ENCODE data around the gene ZNF530. TPM values are rescaled to one million over a fixed set of nuclear protein-coding genes. Genes with fewer than 3 reads are reported as not detected.
A peak's percentile ranks its signal among the peaks of the same experiment; 100 is the strongest.

ZNF530 gene
- total and polyA plus RNA-seq, 9 of the 15 experiments (the other 6 are each of a cell fraction or from before 2014, with no cell fraction given) = 0.28 to 5.9 (median 4.0) TPM

DNA sequence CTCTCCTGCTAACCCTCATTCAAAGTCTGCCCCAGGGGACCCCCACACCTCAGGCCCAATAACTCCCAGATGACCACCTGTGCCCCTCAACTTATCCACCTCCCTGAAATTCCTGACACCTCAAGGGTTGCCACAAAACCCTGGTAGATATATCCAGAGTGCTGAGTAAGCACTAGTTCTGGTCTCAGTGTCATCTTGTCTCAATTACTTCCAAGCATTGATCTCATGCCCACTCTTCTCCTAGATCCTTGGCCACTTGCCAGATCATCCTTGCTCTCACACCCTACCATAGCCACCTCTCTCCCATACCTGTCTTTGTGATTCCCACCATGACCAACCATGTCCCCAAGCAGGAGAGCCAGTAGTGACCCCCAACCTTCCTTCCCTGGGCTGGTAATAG lies 23.0 kb upstream of the ZNF530 start:
- no TSS peak for BruUV-seq (replicated peaks)
- H3K9me1 ChIP-seq (ENCODE audit: control insufficient read depth, insufficient read depth, low read length) = no peaks in the 10 kb centered on the region
- in situ Hi-C loops (cut with MboI) = no loop called here
- no peak overlapping the region for H3K4me2 ChIP-seq (ENCODE audit: insufficient read depth, low read length)
- TF ChIP-seq MCM5 (IDR thresholded peaks at IDR 0.05; ENCODE audit: low read depth) (no peak), TAF9B (IDR thresholded peaks at IDR 0.05; ENCODE audit: partially characterized antibody) (no peak), SETDB1 (IDR thresholded peaks at IDR 0.05; ENCODE audit: low read length) (no peak), DIDO1 (tag; IDR thresholded peaks at IDR 0.05; ENCODE audit: low read depth) (no peak), MAFK (IDR thresholded peaks at IDR 0.05; ENCODE audit: low read length) (0 out of 2 replicates have a peak, but pooled peaks have one; percentile 17), NFIC (IDR thresholded peaks at IDR 0.05) (peak; percentile 72), ZNF140 (CRISPR knock-in tag; IDR thresholded peaks at IDR 0.05) (no peak), KAT8 (IDR thresholded peaks at IDR 0.05; ENCODE audit: low read depth) (no peak), CEBPB (tag; IDR thresholded peaks at IDR 0.05) (no peak), ZNF316 (IDR thresholded peaks at IDR 0.05) (peak; percentile 52), TEAD2 (tag; IDR thresholded peaks at IDR 0.05) (no peak), NFIX (CRISPR knock-in tag; IDR thresholded peaks at IDR 0.05; ENCODE audit: low read depth) (peak; percentile 28; the same call in 1 of the 2 replicates), ZC3H8 (IDR thresholded peaks at IDR 0.05) (no peak), FOXA1 (IDR thresholded peaks at IDR 0.05; ENCODE audit: borderline replicate concordance) (no peak), JUN (IDR thresholded peaks at IDR 0.05; ENCODE audit: borderline replicate concordance, low read depth, low read length) (no peak), JUN (CRISPR knock-in tag; IDR thresholded peaks at IDR 0.05; ENCODE audit: borderline replicate concordance) (no peak), ZNF589 (CRISPR knock-in tag; IDR thresholded peaks at IDR 0.05; ENCODE audit: low read depth) (no peak), POLR3G (IDR thresholded peaks at IDR 0.05; ENCODE audit: extremely low read depth, insufficient read length, insufficient replicate concordance) (no peak)
- TF ChIP-seq, protein P1, sequence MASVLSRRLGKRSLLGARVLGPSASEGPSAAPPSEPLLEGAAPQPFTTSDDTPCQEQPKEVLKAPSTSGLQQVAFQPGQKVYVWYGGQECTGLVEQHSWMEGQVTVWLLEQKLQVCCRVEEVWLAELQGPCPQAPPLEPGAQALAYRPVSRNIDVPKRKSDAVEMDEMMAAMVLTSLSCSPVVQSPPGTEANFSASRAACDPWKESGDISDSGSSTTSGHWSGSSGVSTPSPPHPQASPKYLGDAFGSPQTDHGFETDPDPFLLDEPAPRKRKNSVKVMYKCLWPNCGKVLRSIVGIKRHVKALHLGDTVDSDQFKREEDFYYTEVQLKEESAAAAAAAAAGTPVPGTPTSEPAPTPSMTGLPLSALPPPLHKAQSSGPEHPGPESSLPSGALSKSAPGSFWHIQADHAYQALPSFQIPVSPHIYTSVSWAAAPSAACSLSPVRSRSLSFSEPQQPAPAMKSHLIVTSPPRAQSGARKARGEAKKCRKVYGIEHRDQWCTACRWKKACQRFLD (CRISPR knock-in tag; IDR thresholded peaks at IDR 0.05) = no peak
- TF ChIP-seq, protein P2, sequence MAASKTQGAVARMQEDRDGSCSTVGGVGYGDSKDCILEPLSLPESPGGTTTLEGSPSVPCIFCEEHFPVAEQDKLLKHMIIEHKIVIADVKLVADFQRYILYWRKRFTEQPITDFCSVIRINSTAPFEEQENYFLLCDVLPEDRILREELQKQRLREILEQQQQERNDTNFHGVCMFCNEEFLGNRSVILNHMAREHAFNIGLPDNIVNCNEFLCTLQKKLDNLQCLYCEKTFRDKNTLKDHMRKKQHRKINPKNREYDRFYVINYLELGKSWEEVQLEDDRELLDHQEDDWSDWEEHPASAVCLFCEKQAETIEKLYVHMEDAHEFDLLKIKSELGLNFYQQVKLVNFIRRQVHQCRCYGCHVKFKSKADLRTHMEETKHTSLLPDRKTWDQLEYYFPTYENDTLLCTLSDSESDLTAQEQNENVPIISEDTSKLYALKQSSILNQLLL (CRISPR knock-in tag; IDR thresholded peaks at IDR 0.05; ENCODE audit: borderline replicate concordance) = no peak
- TF ChIP-seq, protein P3, sequence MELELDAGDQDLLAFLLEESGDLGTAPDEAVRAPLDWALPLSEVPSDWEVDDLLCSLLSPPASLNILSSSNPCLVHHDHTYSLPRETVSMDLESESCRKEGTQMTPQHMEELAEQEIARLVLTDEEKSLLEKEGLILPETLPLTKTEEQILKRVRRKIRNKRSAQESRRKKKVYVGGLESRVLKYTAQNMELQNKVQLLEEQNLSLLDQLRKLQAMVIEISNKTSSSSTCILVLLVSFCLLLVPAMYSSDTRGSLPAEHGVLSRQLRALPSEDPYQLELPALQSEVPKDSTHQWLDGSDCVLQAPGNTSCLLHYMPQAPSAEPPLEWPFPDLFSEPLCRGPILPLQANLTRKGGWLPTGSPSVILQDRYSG (tag; conservative IDR thresholded peaks at IDR 0.05; ENCODE audit: low read depth) = no peak
- TF ChIP-seq, protein P4, sequence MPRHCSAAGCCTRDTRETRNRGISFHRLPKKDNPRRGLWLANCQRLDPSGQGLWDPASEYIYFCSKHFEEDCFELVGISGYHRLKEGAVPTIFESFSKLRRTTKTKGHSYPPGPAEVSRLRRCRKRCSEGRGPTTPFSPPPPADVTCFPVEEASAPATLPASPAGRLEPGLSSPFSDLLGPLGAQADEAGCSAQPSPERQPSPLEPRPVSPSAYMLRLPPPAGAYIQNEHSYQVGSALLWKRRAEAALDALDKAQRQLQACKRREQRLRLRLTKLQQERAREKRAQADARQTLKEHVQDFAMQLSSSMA (CRISPR knock-in tag; IDR thresholded peaks at IDR 0.05) = no peak
- no peak for FAIRE-seq
- H2AFZ ChIP-seq (ENCODE audit: low read depth, low read length) = no peak overlapping the region
- peaks cover 12% of the 10 kb centered on the region for H3K9me3 ChIP-seq (replicated peaks; ENCODE audit: control insufficient read depth, insufficient read depth, low read depth, low read length)
- H3K27me3 ChIP-seq (ENCODE audit: control insufficient read depth in 2 of 2, insufficient read depth in 2 of 2, low read length in 2 of 2) = no peaks in the 10 kb centered on the region
- H3K4me3 ChIP-seq = no peak overlapping the region
- H3K27ac ChIP-seq (ENCODE audit: extremely low read depth, low read depth, low read length) = no peak overlapping the region
- no peak overlapping the region for H3K9ac ChIP-seq (ENCODE audit: insufficient read depth in 1 of 2, low read depth in 2 of 2, low read length in 2 of 2)
- H4K20me1 ChIP-seq (replicated peaks; ENCODE audit: control insufficient read depth, insufficient read depth, low read length) = no peaks in the 10 kb centered on the region
- ChIA-PET POLR2A (no interaction called here), CTCF (ENCODE audit: low intra/inter-chr PET ratio) (no interaction called here)
- H3K79me2 ChIP-seq (ENCODE audit: control insufficient read depth, insufficient read depth, low read length) = no peaks in the 10 kb centered on the region
- DNase-seq (ENCODE audit: extremely low read depth in 1 of 4, low spot score in 3 of 4) = no peak
- 0 out of 3 replicates have a peak, but pooled peaks cover 3% of the 10 kb centered on the region for H3K36me3 ChIP-seq (ENCODE audit: control insufficient read depth, insufficient read depth, low read length)
- intact Hi-C loops (cut with micrococcal nuclease) = no loop called here
- ATAC-seq = no peak
- H3K4me1 ChIP-seq (replicated peaks in 1 of 2; ENCODE audit: control insufficient read depth in 2 of 2, insufficient read depth in 2 of 2, low read length in 2 of 2) = peaks cover 0 to 5% of the 10 kb centered on the region in 2 experiments; a peak in 1 of 5 replicates

Data from K562 (cell line).